ENCODE measurements around the gene ADM.

DNA sequence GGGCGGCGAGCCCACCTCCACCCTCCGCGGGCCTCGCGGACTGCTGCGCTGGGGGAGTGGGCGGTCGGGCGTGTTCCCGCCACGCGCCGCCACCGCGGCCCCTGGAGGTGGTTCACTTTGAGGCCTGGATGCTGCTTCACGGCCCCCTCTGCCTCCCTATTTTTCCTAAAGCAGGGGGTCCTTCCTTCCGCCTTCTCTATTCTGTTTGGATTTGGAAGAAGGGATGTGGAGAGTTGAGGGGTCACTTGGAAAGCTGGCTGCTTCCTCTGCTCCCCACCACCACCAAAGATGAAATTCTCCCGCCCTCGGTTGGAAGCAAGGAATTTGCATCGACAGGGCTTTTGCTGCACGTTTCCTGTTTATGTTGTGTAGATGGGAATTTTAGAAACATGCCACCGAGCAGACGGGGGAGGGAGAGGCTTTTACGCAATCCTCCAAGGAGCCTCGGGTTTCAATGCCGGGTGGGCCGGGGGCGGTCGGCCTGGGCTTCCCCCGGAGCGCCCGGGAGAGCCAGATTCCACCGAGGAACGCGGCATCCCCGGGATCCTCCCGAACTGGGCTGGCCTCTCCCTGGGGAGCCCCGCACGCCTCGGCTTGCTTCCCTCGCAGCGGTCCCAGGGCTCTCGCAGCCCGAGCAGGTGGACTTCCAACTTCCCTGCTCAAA lies 10.5 kb upstream of the ADM start:
- TF ChIP-seq, protein P1, sequence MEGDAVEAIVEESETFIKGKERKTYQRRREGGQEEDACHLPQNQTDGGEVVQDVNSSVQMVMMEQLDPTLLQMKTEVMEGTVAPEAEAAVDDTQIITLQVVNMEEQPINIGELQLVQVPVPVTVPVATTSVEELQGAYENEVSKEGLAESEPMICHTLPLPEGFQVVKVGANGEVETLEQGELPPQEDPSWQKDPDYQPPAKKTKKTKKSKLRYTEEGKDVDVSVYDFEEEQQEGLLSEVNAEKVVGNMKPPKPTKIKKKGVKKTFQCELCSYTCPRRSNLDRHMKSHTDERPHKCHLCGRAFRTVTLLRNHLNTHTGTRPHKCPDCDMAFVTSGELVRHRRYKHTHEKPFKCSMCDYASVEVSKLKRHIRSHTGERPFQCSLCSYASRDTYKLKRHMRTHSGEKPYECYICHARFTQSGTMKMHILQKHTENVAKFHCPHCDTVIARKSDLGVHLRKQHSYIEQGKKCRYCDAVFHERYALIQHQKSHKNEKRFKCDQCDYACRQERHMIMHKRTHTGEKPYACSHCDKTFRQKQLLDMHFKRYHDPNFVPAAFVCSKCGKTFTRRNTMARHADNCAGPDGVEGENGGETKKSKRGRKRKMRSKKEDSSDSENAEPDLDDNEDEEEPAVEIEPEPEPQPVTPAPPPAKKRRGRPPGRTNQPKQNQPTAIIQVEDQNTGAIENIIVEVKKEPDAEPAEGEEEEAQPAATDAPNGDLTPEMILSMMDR (conservative IDR thresholded peaks at IDR 0.05; ENCODE audit: low read length) = no peak
- no peak for TF ChIP-seq EZH2phosphoT487 (IDR thresholded peaks at IDR 0.05; ENCODE audit: borderline replicate concordance, low read depth, low read length)

All from OCI-LY7 (cell line).